ENCODE measurements around the gene SERPIND1.

The SERPIND1 gene

DNA sequence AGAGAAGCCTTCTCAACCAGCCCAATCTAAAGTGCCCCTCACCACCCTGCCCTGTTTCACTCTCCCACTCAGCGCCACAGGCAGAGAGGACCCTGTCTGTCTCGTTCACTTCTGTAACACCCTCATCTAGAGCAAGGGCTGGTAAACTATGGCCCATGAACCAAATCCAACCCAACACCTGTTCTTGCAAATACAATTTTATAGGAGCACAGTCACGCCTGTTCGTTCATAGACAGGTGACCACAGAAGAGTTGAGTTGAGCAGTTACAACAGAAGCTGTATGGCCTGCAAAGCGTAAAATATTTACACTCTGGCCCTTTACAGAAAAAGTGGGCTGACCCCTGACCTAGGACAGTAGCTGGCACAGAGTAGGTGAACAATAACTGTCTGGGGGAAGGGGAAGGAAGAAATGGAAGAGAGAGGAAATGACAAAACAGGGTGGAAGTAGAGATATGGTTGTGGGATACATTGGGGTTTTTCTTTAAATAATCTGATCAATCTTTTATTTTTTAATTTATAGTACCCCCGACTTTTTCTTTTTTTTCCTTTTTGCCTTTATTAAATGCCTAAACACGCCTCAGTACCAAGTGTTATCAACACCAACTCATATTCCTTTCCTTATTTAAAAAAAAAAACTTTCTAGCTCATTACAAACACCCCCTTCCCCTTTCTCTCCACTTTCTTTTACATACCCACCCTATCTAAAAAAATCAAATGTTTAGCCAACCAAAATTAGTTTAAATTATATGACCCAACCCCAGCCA lies 20.9 kb downstream of the SERPIND1 start:
- no peak for DNase-seq (ENCODE audit: low read depth in 2 of 2)
- no peak overlapping the region for H3K4me3 ChIP-seq (replicated peaks in 1 of 2; ENCODE audit: low read depth in 2 of 2, low read length in 2 of 2)
- no peak for TF ChIP-seq CTCF (IDR thresholded peaks at IDR 0.05; ENCODE audit: low read depth, low read length)

DNA sequence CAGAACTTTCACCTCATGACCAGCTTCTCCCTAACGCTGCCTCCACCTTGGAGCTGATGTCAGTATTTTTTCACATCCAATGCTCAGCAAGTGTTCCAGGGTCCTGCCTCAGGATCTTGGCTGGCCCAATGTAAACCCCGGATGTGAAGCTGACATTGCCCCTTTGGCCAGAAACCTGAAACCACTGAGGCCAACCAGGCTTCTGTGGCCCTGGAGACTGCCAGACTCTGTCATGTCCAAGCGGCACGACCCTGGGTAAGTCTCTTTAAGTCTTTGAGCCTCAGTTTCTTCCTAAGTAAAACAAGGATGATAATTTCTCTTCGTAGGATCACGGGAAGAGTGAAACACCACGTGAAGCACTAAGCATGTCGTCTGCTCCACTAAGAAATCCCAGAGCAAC lies 22.8 kb downstream of the SERPIND1 start:
- no peak overlapping the region for H3K4me3 ChIP-seq (replicated peaks in 1 of 2; ENCODE audit: low read depth in 2 of 2, low read length in 2 of 2)
- no peak for TF ChIP-seq CTCF (IDR thresholded peaks at IDR 0.05; ENCODE audit: low read depth, low read length)
- DNase-seq (ENCODE audit: low read depth in 2 of 2), result no peak

GRCh38 chr22:20798218-20798617 lies 24.3 kb downstream of the SERPIND1 start:
- DNase-seq (ENCODE audit: low read depth in 2 of 2), result no peak
- TF ChIP-seq CTCF (IDR thresholded peaks at IDR 0.05; ENCODE audit: low read depth, low read length), result no peak

GRCh38 chr22:20798974-20799373 lies 25.1 kb downstream of the SERPIND1 start:
- TF ChIP-seq CTCF (IDR thresholded peaks at IDR 0.05; ENCODE audit: low read depth, low read length), result no peak
- DNase-seq (ENCODE audit: low read depth in 2 of 2), result no peak
- H3K4me3 ChIP-seq (replicated peaks in 1 of 2; ENCODE audit: low read depth in 2 of 2, low read length in 2 of 2), result no peak overlapping the region

More at GRCh38 chr22:20798218-20798617, 24.3 kb downstream of the SERPIND1 start:
- H3K4me3 ChIP-seq (replicated peaks in 1 of 2; ENCODE audit: low read depth in 2 of 2, low read length in 2 of 2), result no peak overlapping the region

DNA sequence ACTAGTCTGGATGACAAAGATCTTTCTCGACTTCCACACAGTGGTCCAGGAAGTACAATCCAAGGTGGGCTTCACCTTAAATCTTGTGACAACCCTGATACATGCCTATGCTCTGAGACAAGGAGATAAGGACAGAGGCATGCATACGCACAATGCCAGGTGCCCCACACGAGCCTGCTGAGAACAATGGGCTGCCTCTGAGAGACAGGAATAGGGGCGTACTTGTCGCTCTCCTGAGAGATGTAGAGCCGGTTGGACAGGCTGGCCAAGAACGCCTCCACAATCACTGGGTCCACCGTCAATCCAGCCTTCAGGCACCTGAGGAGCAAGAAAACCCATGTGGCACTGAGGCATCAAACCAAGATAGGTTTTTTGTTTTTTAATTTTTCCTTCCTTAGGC lies 25.5 kb downstream of the SERPIND1 start:
- no peak for TF ChIP-seq CTCF (IDR thresholded peaks at IDR 0.05; ENCODE audit: low read depth, low read length)
- H3K4me3 ChIP-seq (replicated peaks in 1 of 2; ENCODE audit: low read depth in 2 of 2, low read length in 2 of 2), result no peak overlapping the region
- DNase-seq (ENCODE audit: low read depth in 2 of 2), result no peak

GRCh38 chr22:20802452-20802851 lies 28.5 kb downstream of the SERPIND1 start:
- no peak overlapping the region for H3K4me3 ChIP-seq (replicated peaks in 1 of 2; ENCODE audit: low read depth in 2 of 2, low read length in 2 of 2)
- DNase-seq (ENCODE audit: low read depth in 2 of 2), result no peak
- TF ChIP-seq CTCF (IDR thresholded peaks at IDR 0.05; ENCODE audit: low read depth, low read length), result no peak
